Embryonic facial prominence (tissue), 1 donor: Measurements from ENCODE around the gene SBF2.

Experiments
- DNase-seq: peaks from one replicate; pipeline ENCODE4 v3.0.0-alpha.2; 2016; ENCODE audit errors: extremely low spot score

The SBF2 gene

DNA sequence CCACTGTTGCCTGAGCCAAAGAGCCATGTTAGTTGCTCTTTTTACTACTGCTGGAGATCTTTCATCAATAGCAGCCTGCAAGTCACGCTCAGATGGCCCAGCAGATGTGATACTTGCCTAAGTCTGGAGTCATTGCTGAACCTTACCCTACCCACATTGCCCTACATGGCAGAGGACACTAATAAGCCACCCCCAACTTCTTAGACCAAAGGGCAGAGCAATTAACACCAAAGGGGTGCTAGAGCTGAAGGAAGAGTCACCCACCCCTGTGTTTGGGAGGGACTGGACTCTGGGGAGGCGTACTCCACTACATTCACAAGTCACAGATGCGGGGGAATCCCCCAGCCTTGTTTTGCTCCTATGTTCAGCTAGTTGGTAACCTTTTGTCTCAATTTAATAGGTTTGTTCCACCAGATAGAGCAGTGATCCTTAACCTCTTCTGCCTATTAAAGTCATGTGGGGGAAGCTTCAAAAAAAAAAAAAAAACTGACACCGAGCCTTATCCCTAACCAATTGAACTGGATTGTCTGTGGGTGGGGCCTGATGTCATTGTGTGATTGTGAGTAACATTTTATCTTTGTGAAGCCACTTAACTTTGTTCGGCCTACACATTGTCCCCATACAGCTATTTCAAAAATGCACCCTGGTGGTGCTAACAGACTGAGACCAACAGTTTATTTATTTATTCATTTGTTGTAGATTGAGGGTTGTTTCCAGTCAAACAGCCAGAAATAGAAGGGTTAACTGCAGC lies 23.9 kb upstream of the SBF2 start:
- no peak for DNase-seq

DNA sequence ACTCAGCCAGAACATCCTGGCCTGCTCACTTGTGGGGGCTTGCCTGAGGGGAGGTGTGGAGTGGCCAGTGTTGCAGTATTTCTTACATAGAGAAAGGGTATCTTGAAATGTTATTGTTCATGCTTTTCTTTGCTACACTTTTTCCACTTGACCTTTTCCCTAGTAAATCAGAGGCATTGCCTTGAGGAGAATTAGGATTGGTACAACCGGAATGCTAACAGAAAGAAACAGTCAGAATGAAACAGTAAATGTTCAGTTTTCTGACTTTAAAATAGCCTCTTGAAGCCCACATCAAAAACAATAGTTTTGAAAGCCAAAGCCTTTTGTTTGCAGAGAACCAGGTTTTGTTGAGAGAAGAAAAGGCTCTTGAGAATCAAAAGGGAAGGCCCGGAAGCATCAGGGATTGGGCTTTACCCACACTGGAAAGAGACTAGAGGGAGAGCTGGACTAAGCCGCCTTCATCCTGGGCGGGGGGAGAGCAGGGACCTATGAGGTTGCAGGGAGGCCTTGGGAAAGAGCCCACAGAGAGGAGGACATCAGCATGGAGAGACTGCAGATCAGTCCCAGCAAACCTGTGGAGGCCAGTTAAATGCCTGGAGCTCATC lies 23.2 kb upstream of the SBF2 start:
- no peak for DNase-seq

DNA sequence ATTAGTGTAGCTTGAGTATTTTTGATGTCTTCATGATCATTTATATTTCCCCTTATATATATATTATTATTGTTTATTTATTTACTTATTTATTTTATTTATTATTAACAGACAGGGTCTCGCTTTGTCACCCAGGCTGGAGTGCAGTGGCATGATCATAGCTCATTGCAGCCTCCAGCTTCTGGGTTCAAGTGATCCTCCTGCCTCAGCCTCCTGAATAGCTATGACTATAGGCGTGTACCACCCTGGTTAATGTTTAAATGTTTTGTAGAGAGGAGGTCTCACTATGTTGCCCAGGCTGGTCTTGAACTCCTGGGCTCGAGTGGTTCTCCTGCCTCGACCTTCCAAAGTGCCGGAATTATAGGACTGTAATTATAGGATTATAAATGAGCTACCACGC lies 21.1 kb upstream of the SBF2 start:
- no peak for DNase-seq

GRCh38 chr11:10314199-10315072 lies 20.4 kb upstream of the SBF2 start:
- no peak for DNase-seq

GRCh38 chr11:10311802-10312201 lies 17.8 kb upstream of the SBF2 start:
- DNase-seq: no peak

DNA sequence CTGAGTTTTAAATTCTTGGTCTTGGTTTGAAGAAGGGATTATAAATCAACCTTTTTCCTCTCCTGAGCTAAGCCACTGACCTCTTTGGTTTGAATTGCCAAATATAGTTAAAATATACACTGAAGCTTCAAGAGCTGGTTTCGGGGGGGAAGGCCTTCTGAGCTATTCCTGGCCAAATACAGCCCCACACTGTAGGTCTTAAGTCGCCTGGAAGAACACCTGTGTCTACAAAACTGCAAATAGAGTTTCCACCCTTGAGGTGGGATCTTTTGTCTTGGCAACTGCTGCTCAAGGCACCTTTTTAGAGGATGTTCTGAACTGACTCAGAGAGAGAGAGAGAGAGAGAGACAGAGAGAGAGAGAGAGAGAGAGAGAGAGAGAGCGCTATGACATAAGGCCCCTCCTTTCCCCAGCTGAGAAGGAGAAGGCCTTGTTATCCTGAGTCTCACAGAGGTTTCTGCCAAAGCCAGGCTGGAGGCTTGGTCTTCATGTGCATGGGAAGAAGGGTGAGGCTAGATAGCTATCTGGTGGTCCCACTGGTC lies 16.4 kb upstream of the SBF2 start:
- DNase-seq: no peak

- no peak for DNase-seq
These were observed 15.4 kb upstream of the SBF2 start for GRCh38 chr11:10309163-10310093.

DNA sequence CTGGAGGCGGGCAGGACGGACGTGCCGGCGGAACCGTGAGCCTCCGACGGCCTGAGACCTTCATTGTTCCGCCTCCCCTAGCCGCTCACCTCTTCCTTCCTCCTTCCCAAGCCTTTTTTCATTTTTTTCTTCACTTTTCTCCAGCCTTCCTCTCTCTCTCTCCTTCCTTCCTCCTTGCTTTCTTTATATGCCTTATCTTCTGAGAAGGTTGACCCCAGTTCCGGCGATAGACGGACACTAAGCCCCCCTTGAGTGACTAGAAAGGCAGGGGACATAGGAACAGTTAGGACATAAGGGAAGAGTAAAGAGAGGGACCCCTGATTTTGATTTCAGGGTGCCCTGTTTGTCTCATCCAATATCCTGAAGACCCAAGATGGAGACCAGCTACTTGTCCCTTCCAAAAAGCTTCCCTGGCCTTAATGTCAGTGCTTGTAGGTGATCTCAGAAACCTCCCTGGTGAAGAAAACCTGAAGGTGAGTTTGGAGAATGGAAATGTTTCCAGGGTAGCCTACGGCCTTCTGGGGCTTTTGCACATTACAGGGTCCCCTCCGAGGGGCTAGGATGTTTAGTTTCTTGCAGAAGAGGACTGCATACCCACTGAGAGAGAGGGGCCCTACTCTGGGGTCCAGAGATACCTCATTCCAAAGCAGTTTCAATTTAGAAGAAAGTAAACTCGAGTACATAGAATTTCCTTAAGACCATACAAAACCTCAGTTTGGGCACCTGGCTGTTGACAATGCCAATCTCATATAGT lies 14.4 kb upstream of the SBF2 start:
- DNase-seq: no peak

DNA sequence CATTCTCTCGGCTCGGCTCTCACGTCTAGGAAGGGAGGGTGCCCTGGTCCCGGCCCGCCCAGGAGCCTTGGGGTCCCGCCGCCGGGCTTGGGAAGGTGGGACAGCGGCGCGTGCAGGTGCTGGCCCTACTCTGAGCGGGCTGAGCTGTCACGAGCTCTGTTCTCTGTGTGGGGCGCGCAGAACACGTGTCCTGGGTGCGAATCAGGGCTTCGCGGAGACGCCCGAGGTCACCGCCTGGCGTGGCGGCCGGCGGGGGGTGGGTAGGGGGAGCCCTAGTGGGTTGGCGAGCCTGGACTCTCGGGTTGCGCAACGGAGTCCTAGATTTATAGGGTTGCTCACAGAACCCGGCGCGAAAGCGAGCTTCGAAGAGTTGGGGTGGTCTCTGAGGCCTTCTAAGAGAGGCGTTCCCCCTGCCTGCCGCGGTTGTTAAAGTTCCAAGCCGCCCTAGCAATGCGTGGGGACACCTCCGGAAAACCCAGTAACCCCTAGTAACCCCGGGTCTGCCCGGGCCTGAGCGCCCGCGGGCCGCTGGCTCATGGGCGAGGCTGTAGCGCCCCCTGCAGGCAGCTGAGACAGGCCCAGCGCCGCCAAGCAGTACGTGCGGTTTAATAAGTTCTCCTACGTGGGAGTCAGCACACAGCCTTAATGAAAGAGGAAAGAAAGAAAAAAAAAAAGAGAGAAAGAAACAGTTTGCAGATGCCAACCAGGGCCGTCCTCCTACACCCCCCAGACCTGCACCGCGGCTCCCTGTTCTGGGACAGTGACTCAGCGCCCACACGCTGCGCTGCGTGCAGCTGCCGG lies 13.6 kb upstream of the SBF2 start:
- peak; percentile 64 for DNase-seq

DNA sequence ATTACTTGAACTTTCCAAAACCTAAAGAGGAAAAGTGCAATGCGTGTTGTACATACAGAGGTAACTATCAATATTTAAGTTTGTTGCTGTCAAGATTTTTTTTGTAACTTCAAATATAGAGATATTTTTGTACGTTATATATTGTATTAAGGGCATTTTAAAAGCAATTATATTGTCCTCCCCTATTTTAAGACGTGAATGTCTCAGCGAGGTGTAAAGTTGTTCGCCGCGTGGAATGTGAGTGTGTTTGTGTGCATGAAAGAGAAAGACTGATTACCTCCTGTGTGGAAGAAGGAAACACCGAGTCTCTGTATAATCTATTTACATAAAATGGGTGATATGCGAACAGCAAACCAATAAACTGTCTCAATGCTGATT lies 13.0 kb upstream of the SBF2 start:
- no peak for DNase-seq

- no peak for DNase-seq
These were observed 12.2 kb upstream of the SBF2 start for GRCh38 chr11:10305964-10306918.

DNA sequence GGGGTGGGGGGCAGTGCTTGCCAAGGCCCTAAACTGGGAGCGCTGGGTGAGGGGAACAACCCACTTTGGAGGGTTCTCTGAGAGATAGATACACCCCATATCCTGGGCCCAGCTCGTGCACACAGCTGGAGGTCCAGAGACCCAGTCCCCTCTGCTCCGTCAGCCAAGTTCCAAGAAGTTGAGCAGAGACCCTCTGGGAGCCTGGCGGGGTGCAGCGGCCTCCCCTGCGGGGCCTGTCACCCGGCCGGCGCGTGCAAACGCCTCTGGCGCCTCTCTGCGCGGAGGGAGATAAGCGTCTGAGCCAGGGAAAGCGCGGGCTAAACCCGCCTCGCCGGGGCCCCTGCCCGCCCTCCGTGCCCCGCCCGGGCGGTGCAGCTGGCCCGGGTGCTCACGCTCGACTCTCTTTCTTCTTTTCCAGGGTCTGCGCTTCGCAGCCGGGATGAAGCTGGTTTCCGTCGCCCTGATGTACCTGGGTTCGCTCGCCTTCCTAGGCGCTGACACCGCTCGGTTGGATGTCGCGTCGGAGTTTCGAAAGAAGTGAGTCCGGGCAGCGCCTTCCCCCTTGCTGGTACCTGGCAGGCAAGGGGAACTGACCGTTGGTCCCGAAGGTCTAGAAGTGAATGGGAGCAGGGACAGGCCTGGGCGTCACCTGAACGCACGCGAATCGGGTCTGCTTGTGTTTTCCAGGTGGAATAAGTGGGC lies 11.4 kb upstream of the SBF2 start:
- DNase-seq: no peak

GRCh38 chr11:10304495-10305261 lies 10.7 kb upstream of the SBF2 start, which contains the start of gene ADM:
ADM (plus strand) TSS chr11:10305073; CDS start chr11:10305701, 628 bp downstream.
- DNase-seq: no peak

DNA sequence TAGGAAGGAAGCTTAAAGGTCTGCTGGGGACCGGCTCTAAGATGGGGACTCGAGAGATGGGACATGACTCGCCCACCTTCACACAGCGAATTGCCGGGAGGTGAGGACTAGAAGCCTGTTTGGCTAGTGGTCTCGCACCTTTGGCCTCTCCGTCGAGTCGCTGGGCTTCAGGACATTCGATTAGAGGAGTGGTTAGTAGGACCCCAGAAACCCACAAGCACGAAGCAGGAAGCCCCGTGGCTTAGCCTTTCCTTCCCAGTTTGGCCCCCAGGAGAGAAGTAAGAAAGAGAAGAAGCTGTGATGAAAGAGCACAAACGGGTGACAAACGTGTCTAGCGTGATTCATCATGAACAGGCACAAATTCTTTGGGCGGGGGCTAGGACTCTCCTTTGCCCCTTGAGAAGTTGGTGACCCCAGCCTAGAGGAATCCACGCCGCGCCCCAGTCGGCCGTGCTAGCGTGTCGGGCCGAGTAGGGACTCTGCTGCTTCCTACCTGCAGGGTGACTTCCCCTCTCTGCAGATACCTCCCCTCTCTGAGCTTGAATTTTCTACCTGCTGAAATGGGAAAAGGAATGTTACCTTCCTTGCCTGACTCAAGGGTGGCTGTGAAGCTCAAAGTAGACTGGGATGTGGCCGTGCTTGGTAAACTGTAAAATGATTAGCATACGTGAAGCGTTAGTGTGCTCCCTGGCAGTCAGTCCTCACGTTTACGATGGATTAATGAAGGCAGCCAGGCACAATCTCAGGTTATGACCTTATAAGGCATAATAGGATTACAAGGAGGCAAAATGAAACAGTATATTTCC lies 9.7 kb upstream of the SBF2 start:
- no peak for DNase-seq

- DNase-seq: no peak
These were observed 8.9 kb upstream of the SBF2 start for GRCh38 chr11:10302744-10303557.
